LNCAP (cell line): ENCODE measurements around the gene PPP2R2D.

Source experiments
- CTCF ChIP-seq: fragments of 450-650 bp; IDR thresholded peaks from 2 replicates; pipeline ENCODE4 v1.5.1; 2017; ENCODE audit warnings: mild to moderate bottlenecking

Gene PPP2R2D

GRCh38 chr10:131876017-131876416 is 24.8 kb upstream of the PPP2R2D start:
- no peak for TF ChIP-seq CTCF

GRCh38 chr10:131876508-131876907 is 24.3 kb upstream of the PPP2R2D start:
- no peak for TF ChIP-seq CTCF

- TF ChIP-seq CTCF: no peak
These were observed 20.7 kb upstream of the PPP2R2D start for GRCh38 chr10:131880016-131880590.

GRCh38 chr10:131881104-131881880 is 19.5 kb upstream of the PPP2R2D start:
- TF ChIP-seq CTCF: no peak

- TF ChIP-seq CTCF: no peak
These were observed 18.7 kb upstream of the PPP2R2D start for GRCh38 chr10:131882151-131882550.

GRCh38 chr10:131882590-131883451 is 18.0 kb upstream of the PPP2R2D start:
- TF ChIP-seq CTCF: no peak

- peak; percentile 98 for TF ChIP-seq CTCF
These were observed 15.2 kb upstream of the PPP2R2D start for GRCh38 chr10:131885391-131886165.
